HEK293T (cell line): ENCODE results near the gene PTGES3L.

Experiments
- BHLHE40 ChIP-seq: fragments of 450-650 bp; IDR thresholded peaks from 2 replicates; pipeline ENCODE4 v1.6.1; 2016; ENCODE audit warnings: mild to moderate bottlenecking, moderate library complexity, borderline replicate concordance
- CTBP1 ChIP-seq: fragments of 450-650 bp; IDR thresholded peaks from 2 replicates; pipeline ENCODE4 v1.6.1; 2016; ENCODE audit warnings: borderline replicate concordance
- ELF4 ChIP-seq: fragments of 450-650 bp; IDR thresholded peaks from 2 replicates; pipeline ENCODE4 v1.6.1; 2017; ENCODE audit warnings: antibody characterized with exemption
- FOXK2 ChIP-seq: fragments of 450-650 bp; IDR thresholded peaks from 2 replicates; pipeline ENCODE4 v1.6.1; 2016; ENCODE audit warnings: mild to moderate bottlenecking
- FOXM1 ChIP-seq: fragments of 450-650 bp; IDR thresholded peaks from 2 replicates; pipeline ENCODE4 v1.6.1; 2017; ENCODE audit warnings: mild to moderate bottlenecking, borderline replicate concordance
- HDGF ChIP-seq: fragments of 450-650 bp; IDR thresholded peaks from 2 replicates; pipeline ENCODE4 v1.6.1; 2017; ENCODE audit warnings: antibody characterized with exemption, borderline replicate concordance
- L3MBTL2 ChIP-seq: fragments of 450-650 bp; conservative IDR thresholded peaks from 2 replicates; pipeline ENCODE4 v1.6.1; 2016; ENCODE audit warnings: mild to moderate bottlenecking
- LEF1 ChIP-seq: fragments of 450-650 bp; IDR thresholded peaks from 2 replicates; pipeline ENCODE4 v1.6.1; 2017; ENCODE audit warnings: mild to moderate bottlenecking, borderline replicate concordance
- NFRKB ChIP-seq: fragments of 450-650 bp; IDR thresholded peaks from 2 replicates; pipeline ENCODE4 v1.6.1; 2016; ENCODE audit warnings: mild to moderate bottlenecking, moderate library complexity
- PKNOX1 ChIP-seq: fragments of 450-650 bp; IDR thresholded peaks from 2 replicates; pipeline ENCODE4 v1.6.1; 2016
- SP1 ChIP-seq: fragments of 450-650 bp; IDR thresholded peaks from 2 replicates; pipeline ENCODE4 v1.6.1; 2017
- SUZ12 ChIP-seq: fragments of 450-650 bp; IDR thresholded peaks from 2 replicates; pipeline ENCODE4 v1.6.1; 2016; ENCODE audit warnings: mild to moderate bottlenecking
- TARDBP ChIP-seq: fragments of 450-650 bp; IDR thresholded peaks from 2 replicates; pipeline ENCODE4 v1.6.1; 2016
- ZNF384 ChIP-seq: fragments of 450-650 bp; IDR thresholded peaks from 2 replicates; pipeline ENCODE4 v1.6.1; 2016

- TF ChIP-seq FOXM1 (no peak), HDGF (no peak), SUZ12 (no peak), FOXK2 (no peak), ELF4 (no peak), PKNOX1 (no peak), SP1 (no peak), ZNF384 (no peak), L3MBTL2 (no peak), NFRKB (no peak), CTBP1 (no peak), TARDBP (no peak), BHLHE40 (no peak), LEF1 (no peak)
Measured at GRCh38 chr17:42999003-42999525, 19.2 kb upstream of the PTGES3L start.
